Measurements from ENCODE around the gene LTB.
A peak's percentile ranks its signal among the peaks of the same experiment; 100 is the strongest.

The LTB gene

DNA sequence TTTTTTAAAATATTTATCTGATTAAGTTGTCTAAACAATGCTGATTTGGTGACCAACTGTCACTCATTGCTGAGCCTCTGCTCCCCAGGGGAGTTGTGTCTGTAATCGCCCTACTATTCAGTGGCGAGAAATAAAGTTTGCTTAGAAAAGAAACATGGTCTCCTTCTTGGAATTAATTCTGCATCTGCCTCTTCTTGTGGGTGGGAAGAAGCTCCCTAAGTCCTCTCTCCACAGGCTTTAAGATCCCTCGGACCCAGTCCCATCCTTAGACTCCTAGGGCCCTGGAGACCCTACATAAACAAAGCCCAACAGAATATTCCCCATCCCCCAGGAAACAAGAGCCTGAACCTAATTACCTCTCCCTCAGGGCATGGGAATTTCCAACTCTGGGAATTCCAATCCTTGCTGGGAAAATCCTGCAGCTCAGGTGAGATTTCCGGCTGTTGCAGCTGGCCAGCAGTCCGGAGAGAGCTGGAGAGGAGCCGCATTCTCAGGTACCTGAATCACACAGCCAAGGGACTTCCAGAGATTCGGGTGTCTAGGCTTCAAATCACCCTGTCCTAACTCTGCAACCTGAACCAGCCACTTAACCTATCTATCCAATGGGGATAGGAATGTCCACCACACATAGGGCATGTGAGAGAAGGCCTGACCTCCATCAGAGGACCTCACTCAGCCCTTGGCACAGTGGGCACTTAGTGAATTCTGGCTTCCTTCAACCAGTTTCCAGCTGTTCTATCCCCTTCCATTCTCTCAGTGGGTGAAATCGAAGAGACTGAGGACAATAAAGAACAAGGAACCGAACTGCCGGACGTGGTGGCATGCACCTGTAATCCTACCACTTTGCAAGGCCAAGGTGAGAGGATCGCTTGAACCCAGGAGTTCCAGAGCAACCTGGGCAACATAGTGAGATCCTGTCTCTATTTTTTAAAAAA is 3.8 kb downstream of the LTB start:
- Histone ChIP-seq H3K4me3 (ENCODE audit: low read depth, low read length) (no peak overlapping the region), H3K4me1 (ENCODE audit: control insufficient read depth, insufficient read depth, low read length) (peaks cover 4% of the 10 kb centered on the region; the same call in 1 of the 2 replicates), H3K36me3 (ENCODE audit: control insufficient read depth in 2 of 2, insufficient read depth in 1 of 2, low read length in 2 of 2) (no peaks in the 10 kb centered on the region), H3K9me3 (ENCODE audit: control insufficient read depth, insufficient read depth, low read depth, low read length) (no peaks in the 10 kb centered on the region), H3K27ac (ENCODE audit: extremely low read depth, low read depth, low read length) (no peak overlapping the region)
- POLR2A ChIA-PET = no interaction called here
- TF ChIP-seq IKZF3 (tag by site-specific recombination; IDR thresholded peaks at IDR 0.05) (0 out of 2 replicates have a peak, but pooled peaks have one; percentile 50), ZBTB7A (tag by site-specific recombination; IDR thresholded peaks at IDR 0.05; ENCODE audit: low read depth) (no peak), ZNF211 (tag by site-specific recombination; IDR thresholded peaks at IDR 0.05; ENCODE audit: low read depth) (no peak), GFI1B (tag by site-specific recombination; IDR thresholded peaks at IDR 0.05) (0 out of 2 replicates have a peak, but pooled peaks have one; percentile 56), ZBTB17 (tag by site-specific recombination; IDR thresholded peaks at IDR 0.05) (no peak), ZNF341 (tag by site-specific recombination; IDR thresholded peaks at IDR 0.05; ENCODE audit: low read depth) (peak; percentile 38; the same call in 1 of the 2 replicates), ZNF596 (tag by site-specific recombination; IDR thresholded peaks at IDR 0.05) (no peak), ZSCAN30 (tag by site-specific recombination; IDR thresholded peaks at IDR 0.05) (no peak), ZNF658 (tag by site-specific recombination; IDR thresholded peaks at IDR 0.05) (no peak), REPIN1 (tag by site-specific recombination; IDR thresholded peaks at IDR 0.05; ENCODE audit: low read depth) (no peak)
- TF ChIP-seq, protein P1, sequence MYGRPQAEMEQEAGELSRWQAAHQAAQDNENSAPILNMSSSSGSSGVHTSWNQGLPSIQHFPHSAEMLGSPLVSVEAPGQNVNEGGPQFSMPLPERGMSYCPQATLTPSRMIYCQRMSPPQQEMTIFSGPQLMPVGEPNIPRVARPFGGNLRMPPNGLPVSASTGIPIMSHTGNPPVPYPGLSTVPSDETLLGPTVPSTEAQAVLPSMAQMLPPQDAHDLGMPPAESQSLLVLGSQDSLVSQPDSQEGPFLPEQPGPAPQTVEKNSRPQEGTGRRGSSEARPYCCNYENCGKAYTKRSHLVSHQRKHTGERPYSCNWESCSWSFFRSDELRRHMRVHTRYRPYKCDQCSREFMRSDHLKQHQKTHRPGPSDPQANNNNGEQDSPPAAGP (tag by site-specific recombination; IDR thresholded peaks at IDR 0.05) = no peak
- TF ChIP-seq, protein P2, sequence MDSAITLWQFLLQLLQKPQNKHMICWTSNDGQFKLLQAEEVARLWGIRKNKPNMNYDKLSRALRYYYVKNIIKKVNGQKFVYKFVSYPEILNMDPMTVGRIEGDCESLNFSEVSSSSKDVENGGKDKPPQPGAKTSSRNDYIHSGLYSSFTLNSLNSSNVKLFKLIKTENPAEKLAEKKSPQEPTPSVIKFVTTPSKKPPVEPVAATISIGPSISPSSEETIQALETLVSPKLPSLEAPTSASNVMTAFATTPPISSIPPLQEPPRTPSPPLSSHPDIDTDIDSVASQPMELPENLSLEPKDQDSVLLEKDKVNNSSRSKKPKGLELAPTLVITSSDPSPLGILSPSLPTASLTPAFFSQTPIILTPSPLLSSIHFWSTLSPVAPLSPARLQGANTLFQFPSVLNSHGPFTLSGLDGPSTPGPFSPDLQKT (IDR thresholded peaks at IDR 0.05; ENCODE audit: borderline replicate concordance, low read depth, low read length) = no peak
- TF ChIP-seq, protein P3, sequence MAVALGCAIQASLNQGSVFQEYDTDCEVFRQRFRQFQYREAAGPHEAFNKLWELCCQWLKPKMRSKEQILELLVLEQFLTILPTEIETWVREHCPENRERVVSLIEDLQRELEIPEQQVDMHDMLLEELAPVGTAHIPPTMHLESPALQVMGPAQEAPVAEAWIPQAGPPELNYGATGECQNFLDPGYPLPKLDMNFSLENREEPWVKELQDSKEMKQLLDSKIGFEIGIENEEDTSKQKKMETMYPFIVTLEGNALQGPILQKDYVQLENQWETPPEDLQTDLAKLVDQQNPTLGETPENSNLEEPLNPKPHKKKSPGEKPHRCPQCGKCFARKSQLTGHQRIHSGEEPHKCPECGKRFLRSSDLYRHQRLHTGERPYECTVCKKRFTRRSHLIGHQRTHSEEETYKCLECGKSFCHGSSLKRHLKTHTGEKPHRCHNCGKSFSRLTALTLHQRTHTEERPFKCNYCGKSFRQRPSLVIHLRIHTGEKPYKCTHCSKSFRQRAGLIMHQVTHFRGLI (tag by site-specific recombination; IDR thresholded peaks at IDR 0.05) = 0 out of 2 replicates have a peak, but pooled peaks have one; percentile 40
- CTCF ChIA-PET = interaction anchor here (0.5 to 18.7 kb wide), 9 partner anchors 8 to 1582 kb away, joined by 3 to 518 read pairs (median 5); partner anchors contain the start of genes ATP6V1G2, LST1, LTA and NCR3

DNA sequence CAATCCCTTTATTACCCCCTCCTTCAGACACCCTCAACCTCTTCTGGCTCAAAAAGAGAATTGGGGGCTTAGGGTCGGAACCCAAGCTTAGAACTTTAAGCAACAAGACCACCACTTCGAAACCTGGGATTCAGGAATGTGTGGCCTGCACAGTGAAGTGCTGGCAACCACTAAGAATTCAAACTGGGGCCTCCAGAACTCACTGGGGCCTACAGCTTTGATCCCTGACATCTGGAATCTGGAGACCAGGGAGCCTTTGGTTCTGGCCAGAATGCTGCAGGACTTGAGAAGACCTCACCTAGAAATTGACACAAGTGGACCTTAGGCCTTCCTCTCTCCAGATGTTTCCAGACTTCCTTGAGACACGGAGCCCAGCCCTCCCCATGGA is 4.7 kb downstream of the LTB start:
- POLR2A ChIA-PET = interaction anchor here (1.4 kb wide), 1 partner anchor 26 kb away, joined by 4 read pairs; no protein-coding TSS in a partner anchor
- Histone ChIP-seq H3K9me3 (ENCODE audit: control insufficient read depth, insufficient read depth, low read depth, low read length) (no peaks in the 10 kb centered on the region), H3K27ac (ENCODE audit: extremely low read depth, low read depth, low read length) (no peak overlapping the region), H3K4me1 (ENCODE audit: control insufficient read depth, insufficient read depth, low read length) (peaks cover 4% of the 10 kb centered on the region; the same call in 1 of the 2 replicates), H3K4me3 (ENCODE audit: low read depth, low read length) (no peak overlapping the region), H3K36me3 (ENCODE audit: control insufficient read depth in 2 of 2, insufficient read depth in 1 of 2, low read length in 2 of 2) (no peaks in the 10 kb centered on the region)
- CTCF ChIA-PET = interaction anchor here (0.6 to 18.7 kb wide), 6 partner anchors 9 to 226 kb away, joined by 3 to 518 read pairs (median 8); partner anchors contain the start of genes LST1, LTA and NCR3
- TF ChIP-seq GLIS2 (tag by site-specific recombination; IDR thresholded peaks at IDR 0.05) (no peak), ZNF776 (tag by site-specific recombination; IDR thresholded peaks at IDR 0.05; ENCODE audit: borderline replicate concordance) (no peak), ZNF175 (tag by site-specific recombination; IDR thresholded peaks at IDR 0.05) (no peak), ZNF610 (tag by site-specific recombination; IDR thresholded peaks at IDR 0.05; ENCODE audit: borderline replicate concordance) (no peak)
- TF ChIP-seq, protein P1 (tag by site-specific recombination; IDR thresholded peaks at IDR 0.05) = no peak
- TF ChIP-seq, protein P4, sequence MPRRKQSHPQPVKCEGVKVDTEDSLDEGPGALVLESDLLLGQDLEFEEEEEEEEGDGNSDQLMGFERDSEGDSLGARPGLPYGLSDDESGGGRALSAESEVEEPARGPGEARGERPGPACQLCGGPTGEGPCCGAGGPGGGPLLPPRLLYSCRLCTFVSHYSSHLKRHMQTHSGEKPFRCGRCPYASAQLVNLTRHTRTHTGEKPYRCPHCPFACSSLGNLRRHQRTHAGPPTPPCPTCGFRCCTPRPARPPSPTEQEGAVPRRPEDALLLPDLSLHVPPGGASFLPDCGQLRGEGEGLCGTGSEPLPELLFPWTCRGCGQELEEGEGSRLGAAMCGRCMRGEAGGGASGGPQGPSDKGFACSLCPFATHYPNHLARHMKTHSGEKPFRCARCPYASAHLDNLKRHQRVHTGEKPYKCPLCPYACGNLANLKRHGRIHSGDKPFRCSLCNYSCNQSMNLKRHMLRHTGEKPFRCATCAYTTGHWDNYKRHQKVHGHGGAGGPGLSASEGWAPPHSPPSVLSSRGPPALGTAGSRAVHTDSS (tag by site-specific recombination; IDR thresholded peaks at IDR 0.05) = no peak
- TF ChIP-seq, protein P5, sequence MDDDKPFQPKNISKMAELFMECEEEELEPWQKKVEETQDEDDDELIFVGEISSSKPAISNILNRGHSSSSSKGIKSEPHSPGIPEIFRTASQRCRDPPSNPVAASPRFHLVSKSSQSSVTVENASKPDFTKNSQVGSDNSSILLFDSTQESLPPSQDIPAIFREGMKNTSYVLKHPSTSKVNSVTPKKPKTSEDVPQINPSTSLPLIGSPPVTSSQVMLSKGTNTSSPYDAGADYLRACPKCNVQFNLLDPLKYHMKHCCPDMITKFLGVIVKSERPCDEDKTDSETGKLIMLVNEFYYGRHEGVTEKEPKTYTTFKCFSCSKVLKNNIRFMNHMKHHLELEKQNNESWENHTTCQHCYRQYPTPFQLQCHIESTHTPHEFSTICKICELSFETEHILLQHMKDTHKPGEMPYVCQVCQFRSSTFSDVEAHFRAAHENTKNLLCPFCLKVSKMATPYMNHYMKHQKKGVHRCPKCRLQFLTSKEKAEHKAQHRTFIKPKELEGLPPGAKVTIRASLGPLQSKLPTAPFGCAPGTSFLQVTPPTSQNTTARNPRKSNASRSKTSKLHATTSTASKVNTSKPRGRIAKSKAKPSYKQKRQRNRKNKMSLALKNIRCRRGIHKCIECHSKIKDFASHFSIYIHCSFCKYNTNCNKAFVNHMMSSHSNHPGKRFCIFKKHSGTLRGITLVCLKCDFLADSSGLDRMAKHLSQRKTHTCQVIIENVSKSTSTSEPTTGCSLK (tag by site-specific recombination; IDR thresholded peaks at IDR 0.05) = no peak
- TF ChIP-seq, protein P6, sequence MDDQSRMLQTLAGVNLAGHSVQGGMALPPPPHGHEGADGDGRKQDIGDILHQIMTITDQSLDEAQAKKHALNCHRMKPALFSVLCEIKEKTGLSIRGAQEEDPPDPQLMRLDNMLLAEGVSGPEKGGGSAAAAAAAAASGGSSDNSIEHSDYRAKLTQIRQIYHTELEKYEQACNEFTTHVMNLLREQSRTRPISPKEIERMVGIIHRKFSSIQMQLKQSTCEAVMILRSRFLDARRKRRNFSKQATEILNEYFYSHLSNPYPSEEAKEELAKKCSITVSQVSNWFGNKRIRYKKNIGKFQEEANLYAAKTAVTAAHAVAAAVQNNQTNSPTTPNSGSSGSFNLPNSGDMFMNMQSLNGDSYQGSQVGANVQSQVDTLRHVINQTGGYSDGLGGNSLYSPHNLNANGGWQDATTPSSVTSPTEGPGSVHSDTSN (CRISPR knock-in tag; IDR thresholded peaks at IDR 0.05) = no peak

Data from HEK293 (cell line).